ENCODE data around the gene ZNRF1.

DNA sequence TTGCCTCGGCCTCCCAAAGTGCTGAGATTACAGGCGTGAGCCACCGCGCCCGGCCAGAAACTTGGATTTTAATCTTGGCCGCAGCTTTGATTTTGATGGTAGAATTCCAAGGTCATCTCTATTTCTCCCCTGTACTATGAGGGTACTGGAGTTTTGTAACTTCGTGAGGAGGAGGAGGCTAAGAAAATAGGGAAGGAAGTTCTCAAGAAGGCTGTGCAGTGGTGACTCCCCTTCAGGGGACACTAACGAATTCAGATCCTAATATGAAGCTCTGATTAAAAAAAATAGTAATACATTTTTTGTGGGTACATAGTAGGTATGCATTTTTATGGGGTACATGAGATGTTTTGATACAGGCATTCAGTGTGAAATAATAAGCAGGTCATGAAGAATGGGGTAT lies 61.9 kb downstream of the ZNRF1 start:
- TF ChIP-seq ESRRA (IDR thresholded peaks at IDR 0.05; ENCODE audit: borderline replicate concordance, low read length) = no peak
- TF ChIP-seq POLR2A (IDR thresholded peaks at IDR 0.05; ENCODE audit: low read length) = no peak
- TF ChIP-seq, protein P1, sequence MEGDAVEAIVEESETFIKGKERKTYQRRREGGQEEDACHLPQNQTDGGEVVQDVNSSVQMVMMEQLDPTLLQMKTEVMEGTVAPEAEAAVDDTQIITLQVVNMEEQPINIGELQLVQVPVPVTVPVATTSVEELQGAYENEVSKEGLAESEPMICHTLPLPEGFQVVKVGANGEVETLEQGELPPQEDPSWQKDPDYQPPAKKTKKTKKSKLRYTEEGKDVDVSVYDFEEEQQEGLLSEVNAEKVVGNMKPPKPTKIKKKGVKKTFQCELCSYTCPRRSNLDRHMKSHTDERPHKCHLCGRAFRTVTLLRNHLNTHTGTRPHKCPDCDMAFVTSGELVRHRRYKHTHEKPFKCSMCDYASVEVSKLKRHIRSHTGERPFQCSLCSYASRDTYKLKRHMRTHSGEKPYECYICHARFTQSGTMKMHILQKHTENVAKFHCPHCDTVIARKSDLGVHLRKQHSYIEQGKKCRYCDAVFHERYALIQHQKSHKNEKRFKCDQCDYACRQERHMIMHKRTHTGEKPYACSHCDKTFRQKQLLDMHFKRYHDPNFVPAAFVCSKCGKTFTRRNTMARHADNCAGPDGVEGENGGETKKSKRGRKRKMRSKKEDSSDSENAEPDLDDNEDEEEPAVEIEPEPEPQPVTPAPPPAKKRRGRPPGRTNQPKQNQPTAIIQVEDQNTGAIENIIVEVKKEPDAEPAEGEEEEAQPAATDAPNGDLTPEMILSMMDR (IDR thresholded peaks at IDR 0.05) = no peak
- no peak for TF ChIP-seq NFE2L2 (conservative IDR thresholded peaks at IDR 0.05; ENCODE audit: low read length)
- TF ChIP-seq CBX2 (IDR thresholded peaks at IDR 0.05; ENCODE audit: borderline replicate concordance, low read depth) = no peak
- TF ChIP-seq, protein P2, sequence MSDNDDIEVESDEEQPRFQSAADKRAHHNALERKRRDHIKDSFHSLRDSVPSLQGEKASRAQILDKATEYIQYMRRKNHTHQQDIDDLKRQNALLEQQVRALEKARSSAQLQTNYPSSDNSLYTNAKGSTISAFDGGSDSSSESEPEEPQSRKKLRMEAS (IDR thresholded peaks at IDR 0.05) = no peak
- no peak for TF ChIP-seq FOSL2 (IDR thresholded peaks at IDR 0.05)
- TF ChIP-seq FOSL2 (CRISPR knock-in tag; IDR thresholded peaks at IDR 0.05) = no peak
- TF ChIP-seq JUN (IDR thresholded peaks at IDR 0.05) = no peak

Measured in A549 (cell line).